ENCODE results near the gene MAP9.
"Not testable (repeated sequence)": the region's sequence is repeated elsewhere in the genome, so short reads cannot be mapped to it uniquely, and the experiment has no call there.

MAP9 gene

DNA sequence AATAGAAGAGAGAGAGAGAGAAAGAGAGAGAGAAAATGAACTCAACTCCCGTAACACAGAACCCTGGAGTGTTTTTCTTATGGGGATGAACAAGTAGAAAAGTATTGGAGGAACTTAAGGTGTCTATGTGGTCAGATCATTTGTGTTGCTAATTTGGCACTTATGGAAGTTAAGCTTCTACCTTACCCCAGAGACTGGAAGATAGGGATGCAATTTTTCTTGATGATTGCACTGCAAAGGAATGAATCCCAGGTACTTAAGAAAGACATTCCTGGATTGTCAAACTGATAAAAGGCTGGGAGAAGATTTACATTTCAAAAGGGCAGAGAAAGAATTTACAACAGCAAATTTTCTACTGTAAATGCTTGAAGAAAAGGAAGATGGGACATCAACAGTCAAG lies 57.2 kb downstream of the MAP9 start:
- no peak overlapping the region for H3K4me2 ChIP-seq
- no peak overlapping the region for H3K9ac ChIP-seq
- no peaks in the 10 kb centered on the region for H3K27me3 ChIP-seq (ENCODE audit: insufficient read depth, low read depth)
- TF ChIP-seq, protein P1, sequence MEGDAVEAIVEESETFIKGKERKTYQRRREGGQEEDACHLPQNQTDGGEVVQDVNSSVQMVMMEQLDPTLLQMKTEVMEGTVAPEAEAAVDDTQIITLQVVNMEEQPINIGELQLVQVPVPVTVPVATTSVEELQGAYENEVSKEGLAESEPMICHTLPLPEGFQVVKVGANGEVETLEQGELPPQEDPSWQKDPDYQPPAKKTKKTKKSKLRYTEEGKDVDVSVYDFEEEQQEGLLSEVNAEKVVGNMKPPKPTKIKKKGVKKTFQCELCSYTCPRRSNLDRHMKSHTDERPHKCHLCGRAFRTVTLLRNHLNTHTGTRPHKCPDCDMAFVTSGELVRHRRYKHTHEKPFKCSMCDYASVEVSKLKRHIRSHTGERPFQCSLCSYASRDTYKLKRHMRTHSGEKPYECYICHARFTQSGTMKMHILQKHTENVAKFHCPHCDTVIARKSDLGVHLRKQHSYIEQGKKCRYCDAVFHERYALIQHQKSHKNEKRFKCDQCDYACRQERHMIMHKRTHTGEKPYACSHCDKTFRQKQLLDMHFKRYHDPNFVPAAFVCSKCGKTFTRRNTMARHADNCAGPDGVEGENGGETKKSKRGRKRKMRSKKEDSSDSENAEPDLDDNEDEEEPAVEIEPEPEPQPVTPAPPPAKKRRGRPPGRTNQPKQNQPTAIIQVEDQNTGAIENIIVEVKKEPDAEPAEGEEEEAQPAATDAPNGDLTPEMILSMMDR (conservative IDR thresholded peaks at IDR 0.05; ENCODE audit: low read depth, low read length) = no peak
- no peaks in the 10 kb centered on the region for H3K79me2 ChIP-seq (ENCODE audit: insufficient read depth, low read depth)
- no peak overlapping the region for H2AFZ ChIP-seq (ENCODE audit: low read depth)
- no peak overlapping the region for H3K27ac ChIP-seq
- no peaks in the 10 kb centered on the region for H4K20me1 ChIP-seq (ENCODE audit: insufficient read depth)
- no peaks in the 10 kb centered on the region for H3K36me3 ChIP-seq (ENCODE audit: insufficient read depth)
- H3K4me3 ChIP-seq (IDR thresholded peaks at IDR 0.05; ENCODE audit: insufficient read depth, low read depth, low read length) = no peak overlapping the region
- no peaks in the 10 kb centered on the region for H3K4me1 ChIP-seq (ENCODE audit: low read depth, poor library complexity, severe bottlenecking)

DNA sequence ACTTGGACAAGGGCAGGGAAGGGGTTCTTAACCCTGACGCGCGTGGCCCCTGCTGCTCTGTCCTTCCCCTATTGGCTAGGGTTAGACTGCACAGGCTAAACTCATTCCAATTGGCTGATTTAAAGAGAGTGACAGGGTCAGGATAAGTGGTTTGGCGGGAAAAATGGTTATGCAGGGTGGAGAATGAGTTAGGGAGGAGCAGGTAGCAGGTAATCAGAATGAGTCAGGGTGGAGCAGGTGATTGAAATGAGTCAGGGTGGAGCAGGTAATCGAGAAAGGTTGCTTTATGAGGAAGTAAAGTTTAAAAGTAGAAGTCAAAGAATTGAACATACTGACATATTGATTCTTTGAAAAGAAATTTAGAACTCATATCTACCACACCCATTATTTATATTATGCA lies 64.7 kb downstream of the MAP9 start:
- not testable (repeated sequence) for H2AFZ ChIP-seq (ENCODE audit: low read depth); H3K27me3 ChIP-seq (ENCODE audit: insufficient read depth, low read depth); H3K9ac ChIP-seq; H3K4me1 ChIP-seq (ENCODE audit: low read depth, poor library complexity, severe bottlenecking); H3K36me3 ChIP-seq (ENCODE audit: insufficient read depth); H3K4me3 ChIP-seq (IDR thresholded peaks at IDR 0.05; ENCODE audit: insufficient read depth, low read depth, low read length); H3K27ac ChIP-seq; H3K79me2 ChIP-seq (ENCODE audit: insufficient read depth, low read depth); H4K20me1 ChIP-seq (ENCODE audit: insufficient read depth); H3K4me2 ChIP-seq

DNA sequence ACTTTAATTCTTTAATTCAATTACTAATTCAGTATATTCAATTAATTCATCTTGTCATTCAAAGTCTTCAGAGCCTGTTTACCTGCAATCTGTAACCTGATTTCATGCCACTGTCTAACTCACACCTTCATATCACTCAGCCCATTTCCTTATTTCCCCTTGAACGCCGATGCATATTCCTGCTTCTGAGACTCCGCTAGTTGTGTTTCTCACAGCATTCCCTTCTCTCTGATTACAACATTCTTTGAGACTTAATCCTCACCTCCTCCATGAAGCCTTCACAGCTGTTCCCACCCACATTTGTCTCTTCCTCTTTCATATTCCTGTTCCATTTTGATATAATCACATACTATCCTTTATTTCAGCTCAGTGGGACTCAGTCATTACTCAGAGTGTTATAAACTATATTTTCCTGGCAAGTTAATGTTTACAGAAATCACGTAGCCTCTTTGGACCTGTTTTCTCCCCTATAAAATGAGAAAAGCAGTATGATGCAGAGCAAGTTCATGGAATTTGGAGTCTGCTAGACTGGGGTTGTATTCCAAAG lies 69.0 kb downstream of the MAP9 start:
- Histone ChIP-seq H3K36me3 (ENCODE audit: insufficient read depth) (no peaks in the 10 kb centered on the region), H3K4me3 (IDR thresholded peaks at IDR 0.05; ENCODE audit: insufficient read depth, low read depth, low read length) (no peak overlapping the region), H3K27ac (no peak overlapping the region), H3K27me3 (ENCODE audit: insufficient read depth, low read depth) (no peaks in the 10 kb centered on the region), H2AFZ (ENCODE audit: low read depth) (no peak overlapping the region), H3K4me1 (ENCODE audit: low read depth, poor library complexity, severe bottlenecking) (no peaks in the 10 kb centered on the region), H3K4me2 (no peak overlapping the region), H3K9ac (no peak overlapping the region), H4K20me1 (ENCODE audit: insufficient read depth) (no peaks in the 10 kb centered on the region), H3K79me2 (ENCODE audit: insufficient read depth, low read depth) (no peaks in the 10 kb centered on the region)
- TF ChIP-seq, protein P1 (conservative IDR thresholded peaks at IDR 0.05; ENCODE audit: low read depth, low read length) = no peak

DNA sequence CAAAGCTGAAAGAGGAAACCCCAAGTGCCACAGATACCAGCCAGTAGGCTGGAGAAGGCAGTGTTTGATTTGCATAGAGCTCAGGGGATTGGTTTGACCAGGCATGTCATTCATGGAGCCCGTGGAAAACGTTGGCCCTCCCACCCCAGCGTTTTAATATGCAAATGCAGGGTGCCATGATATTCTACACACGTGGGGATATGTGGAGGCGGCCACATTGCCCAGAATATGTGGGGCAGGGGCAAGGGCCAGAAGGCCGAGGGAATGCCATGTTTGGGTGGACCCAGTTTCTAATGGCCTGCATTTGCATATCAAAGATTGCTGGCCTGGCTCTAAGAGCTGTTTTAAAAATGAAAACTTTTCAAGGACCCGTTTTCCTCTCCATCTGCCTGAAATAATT lies 71.1 kb downstream of the MAP9 start:
- Histone ChIP-seq H3K27me3 (ENCODE audit: insufficient read depth, low read depth) (no peaks in the 10 kb centered on the region), H4K20me1 (ENCODE audit: insufficient read depth) (no peaks in the 10 kb centered on the region), H3K9ac (no peak overlapping the region), H2AFZ (ENCODE audit: low read depth) (no peak overlapping the region), H3K4me2 (no peak overlapping the region), H3K36me3 (ENCODE audit: insufficient read depth) (no peaks in the 10 kb centered on the region), H3K27ac (no peak overlapping the region), H3K4me3 (IDR thresholded peaks at IDR 0.05; ENCODE audit: insufficient read depth, low read depth, low read length) (no peak overlapping the region), H3K4me1 (ENCODE audit: low read depth, poor library complexity, severe bottlenecking) (no peaks in the 10 kb centered on the region), H3K79me2 (ENCODE audit: insufficient read depth, low read depth) (no peaks in the 10 kb centered on the region)
- TF ChIP-seq, protein P1 (conservative IDR thresholded peaks at IDR 0.05; ENCODE audit: low read depth, low read length) = no peak

DNA sequence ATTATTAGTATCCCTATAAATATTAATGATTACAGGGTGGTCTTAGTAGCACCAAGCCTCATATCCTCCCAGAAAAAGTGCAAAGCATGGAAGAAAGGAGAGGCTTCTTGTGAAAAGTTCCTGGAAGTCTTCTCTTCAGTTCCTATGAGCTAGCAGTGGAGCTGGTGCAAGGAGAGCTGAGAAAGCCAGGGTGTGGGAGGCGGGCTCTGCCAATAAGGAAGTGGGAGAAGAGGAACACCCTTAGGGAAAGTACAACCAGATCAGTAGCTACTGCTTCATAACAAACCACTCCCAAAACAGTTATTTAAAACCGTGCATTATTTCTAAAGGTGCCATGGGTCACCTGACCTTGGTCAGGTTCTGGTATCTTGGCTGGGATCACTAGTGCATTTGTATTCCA lies 72.4 kb downstream of the MAP9 start:
- Histone ChIP-seq H3K27ac (no peak overlapping the region), H2AFZ (ENCODE audit: low read depth) (no peak overlapping the region)

More for the DNA sequence above, 72.4 kb downstream of the MAP9 start:
- TF ChIP-seq, protein P1 (conservative IDR thresholded peaks at IDR 0.05; ENCODE audit: low read depth, low read length) = no peak
- H3K4me1 ChIP-seq (ENCODE audit: low read depth, poor library complexity, severe bottlenecking) = no peaks in the 10 kb centered on the region
- H3K27me3 ChIP-seq (ENCODE audit: insufficient read depth, low read depth) = no peaks in the 10 kb centered on the region
- H3K4me3 ChIP-seq (IDR thresholded peaks at IDR 0.05; ENCODE audit: insufficient read depth, low read depth, low read length) = no peak overlapping the region
- H3K4me2 ChIP-seq = no peak overlapping the region
- no peaks in the 10 kb centered on the region for H3K36me3 ChIP-seq (ENCODE audit: insufficient read depth)
- no peaks in the 10 kb centered on the region for H3K79me2 ChIP-seq (ENCODE audit: insufficient read depth, low read depth)
- no peaks in the 10 kb centered on the region for H4K20me1 ChIP-seq (ENCODE audit: insufficient read depth)
- no peak overlapping the region for H3K9ac ChIP-seq
